Measurements from ENCODE around the gene RAX. TPM values are rescaled to one million over a fixed set of nuclear protein-coding genes. Genes with fewer than 3 reads are reported as not detected.

Gene RAX
- total RNA-seq, 1 experiment from 2014 or later = 0.37 TPM

DNA sequence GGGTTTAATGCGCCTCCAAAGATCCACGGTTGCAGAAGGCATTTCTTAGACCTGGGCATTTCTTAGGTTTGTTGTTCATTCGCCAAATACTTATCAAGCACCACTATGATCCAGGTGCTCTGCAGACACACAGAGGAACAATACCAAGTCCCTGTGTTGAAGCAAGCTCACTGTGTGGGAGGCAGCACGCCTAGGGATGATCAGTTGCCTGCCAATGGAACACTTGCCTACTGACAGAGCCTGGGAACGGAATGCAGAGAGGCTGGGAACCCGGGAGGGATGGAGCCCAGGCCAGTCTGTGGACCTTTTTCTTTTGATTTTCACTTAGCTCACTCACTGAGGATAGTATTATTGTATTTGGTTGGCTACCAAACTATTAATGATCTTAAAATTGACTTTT is 55.2 kb downstream of the RAX start:
- H2BK20ac ChIP-seq (ENCODE audit: low read depth, low read length, poor library complexity, severe bottlenecking) = no peak overlapping the region
- H3K27me3 ChIP-seq (ENCODE audit: insufficient read depth, low read length) = peaks cover 45% of the 10 kb centered on the region
- H3K4ac ChIP-seq (ENCODE audit: low read depth, low read length) = no peak overlapping the region
- no peak overlapping the region for H2AFZ ChIP-seq (ENCODE audit: low read length)
- no CpG with 5 or more reads among the region's 6 CpGs for WGBS (ENCODE audit: extremely low coverage, insufficient read length, low lambda C conversion rate)
- H3K27me3 Mint-ChIP-seq (ENCODE audit: low read depth) = peaks cover 96% of the 10 kb centered on the region
- no peak overlapping the region for H3K4me3 Mint-ChIP-seq
- H3K36me3 Mint-ChIP-seq (ENCODE audit: insufficient read depth in 1 of 3, low read depth in 3 of 3) = no peaks in the 10 kb centered on the region; a peak in 1 of 7 replicates
- no peaks in the 10 kb centered on the region for H4K20me1 ChIP-seq (ENCODE audit: control insufficient read depth, insufficient read depth, insufficient read length)
- no peak overlapping the region for H3T11ph ChIP-seq (ENCODE audit: low read length)
- H3K4me1 ChIP-seq (ENCODE audit: insufficient read depth, low read length) = no peaks in the 10 kb centered on the region
- no peak overlapping the region for H2BK5ac ChIP-seq (ENCODE audit: insufficient read length, low read length)
- H3K9me3 Mint-ChIP-seq = peaks cover 0 to 2% of the 10 kb centered on the region in 2 experiments; a peak in 1 of 5 replicates
- H3K4me1 Mint-ChIP-seq = peaks cover 12 to 22% of the 10 kb centered on the region in 2 experiments
- no peak overlapping the region for H3K23ac ChIP-seq (ENCODE audit: insufficient read length, low read depth, low read length)
- no peaks in the 10 kb centered on the region for H3K79me2 ChIP-seq (ENCODE audit: insufficient read depth, low read length)
- H2BK120ac ChIP-seq (ENCODE audit: low read depth, low read length, poor library complexity, severe bottlenecking) = no peak overlapping the region
- no peak overlapping the region for H4K91ac ChIP-seq (ENCODE audit: insufficient read length, low read depth, low read length)
- H3K27ac ChIP-seq (ENCODE audit: insufficient read length, low read depth, low read length) = no peak overlapping the region
- no peak overlapping the region for H2BK15ac ChIP-seq (ENCODE audit: low read depth, low read length)
- H3K23me2 ChIP-seq (ENCODE audit: insufficient read length, low read depth, low read length, poor library complexity, severe bottlenecking) = peaks cover 13% of the 10 kb centered on the region
- H3K79me1 ChIP-seq (ENCODE audit: insufficient read depth, low read depth, low read length, poor library complexity, severe bottlenecking) = no peaks in the 10 kb centered on the region
- no peak overlapping the region for H2BK12ac ChIP-seq (ENCODE audit: insufficient read length, low read depth, low read length)
- H3K9ac ChIP-seq (ENCODE audit: extremely low read depth, insufficient read length, low read length) = no peak overlapping the region
- H3K56ac ChIP-seq (ENCODE audit: insufficient read length, low read depth, low read length) = no peak overlapping the region
- H4K5ac ChIP-seq (ENCODE audit: insufficient read length, low read depth, low read length) = no peak overlapping the region
- H2AK5ac ChIP-seq (ENCODE audit: insufficient read length, low read length) = no peak overlapping the region
- DNase-seq = no peak
- no peak overlapping the region for H3K14ac ChIP-seq (ENCODE audit: insufficient read depth, low read length)
- no peak overlapping the region for H3K4me2 ChIP-seq (ENCODE audit: insufficient read depth, insufficient read length, low read length)
- H3K27ac Mint-ChIP-seq = no peak overlapping the region
- TF ChIP-seq, protein P1, sequence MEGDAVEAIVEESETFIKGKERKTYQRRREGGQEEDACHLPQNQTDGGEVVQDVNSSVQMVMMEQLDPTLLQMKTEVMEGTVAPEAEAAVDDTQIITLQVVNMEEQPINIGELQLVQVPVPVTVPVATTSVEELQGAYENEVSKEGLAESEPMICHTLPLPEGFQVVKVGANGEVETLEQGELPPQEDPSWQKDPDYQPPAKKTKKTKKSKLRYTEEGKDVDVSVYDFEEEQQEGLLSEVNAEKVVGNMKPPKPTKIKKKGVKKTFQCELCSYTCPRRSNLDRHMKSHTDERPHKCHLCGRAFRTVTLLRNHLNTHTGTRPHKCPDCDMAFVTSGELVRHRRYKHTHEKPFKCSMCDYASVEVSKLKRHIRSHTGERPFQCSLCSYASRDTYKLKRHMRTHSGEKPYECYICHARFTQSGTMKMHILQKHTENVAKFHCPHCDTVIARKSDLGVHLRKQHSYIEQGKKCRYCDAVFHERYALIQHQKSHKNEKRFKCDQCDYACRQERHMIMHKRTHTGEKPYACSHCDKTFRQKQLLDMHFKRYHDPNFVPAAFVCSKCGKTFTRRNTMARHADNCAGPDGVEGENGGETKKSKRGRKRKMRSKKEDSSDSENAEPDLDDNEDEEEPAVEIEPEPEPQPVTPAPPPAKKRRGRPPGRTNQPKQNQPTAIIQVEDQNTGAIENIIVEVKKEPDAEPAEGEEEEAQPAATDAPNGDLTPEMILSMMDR (conservative IDR thresholded peaks at IDR 0.05) = no peak
- no peak overlapping the region for H3K18ac ChIP-seq (ENCODE audit: insufficient read length, low read depth, low read length)
- no peaks in the 10 kb centered on the region for H3K9me3 ChIP-seq (ENCODE audit: control insufficient read depth, low read depth, low read length)
- no peak overlapping the region for H4K8ac ChIP-seq (replicated peaks; ENCODE audit: insufficient read length, low read depth, low read length)

Other genes with a start within 250 kb of the RAX start
- 35.5 and 38.0 TPM in 2 replicates for gene SEC11C, start 133.6 kb downstream of the RAX start, total RNA-seq (2021)
- not detected in 2 replicates for gene GRP, start 53.3 kb downstream of the RAX start, total RNA-seq (2021)
- gene CPLX4, start 45.2 kb upstream of the RAX start, total RNA-seq (2021) = not detected in 2 replicates
- gene LMAN1, start 85.8 kb upstream of the RAX start, total RNA-seq (2021) = 61.1 and 63.6 TPM in 2 replicates